ENCODE results near the gene SHC4.

Gene SHC4

DNA sequence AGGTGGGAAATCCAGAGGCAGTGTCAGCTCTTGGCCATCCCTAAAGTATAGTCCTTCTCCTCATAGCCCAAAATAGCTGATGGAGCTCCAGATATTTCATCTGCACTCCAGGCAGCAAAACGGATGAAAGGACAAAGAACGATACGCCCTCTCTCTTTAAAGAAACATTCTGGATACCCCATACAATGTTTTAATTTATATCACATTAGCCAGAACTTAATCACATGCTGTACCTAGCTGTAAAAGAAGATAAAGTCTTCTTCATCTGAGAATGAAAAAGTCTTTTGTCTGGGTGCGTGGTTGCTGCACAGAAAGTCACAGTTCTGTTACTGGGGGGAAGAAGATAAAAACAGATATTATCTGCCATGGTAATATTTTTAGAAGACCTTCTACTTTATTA is 4.3 kb upstream of the SHC4 start:
- DNase-seq = no peak

DNA sequence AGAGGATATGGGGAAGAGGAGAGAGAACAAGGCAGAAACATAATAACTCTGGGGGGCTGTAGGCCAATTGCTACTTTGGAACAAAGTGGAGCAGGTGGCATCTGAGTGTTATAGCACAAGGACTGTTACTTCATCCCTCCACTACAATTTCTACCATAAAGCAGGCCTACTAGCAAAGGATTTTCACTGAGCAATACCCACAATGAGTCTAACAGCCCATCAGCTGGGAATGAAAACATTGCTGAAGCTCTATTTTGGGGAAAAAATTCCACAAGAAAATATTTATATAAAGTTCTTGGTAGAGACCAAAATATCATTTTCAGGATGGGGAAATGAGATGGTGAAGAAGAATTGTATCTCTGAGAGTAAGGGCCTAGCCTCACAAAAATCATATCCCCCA is 3.6 kb upstream of the SHC4 start:
- peak; percentile 50 for DNase-seq

DNA sequence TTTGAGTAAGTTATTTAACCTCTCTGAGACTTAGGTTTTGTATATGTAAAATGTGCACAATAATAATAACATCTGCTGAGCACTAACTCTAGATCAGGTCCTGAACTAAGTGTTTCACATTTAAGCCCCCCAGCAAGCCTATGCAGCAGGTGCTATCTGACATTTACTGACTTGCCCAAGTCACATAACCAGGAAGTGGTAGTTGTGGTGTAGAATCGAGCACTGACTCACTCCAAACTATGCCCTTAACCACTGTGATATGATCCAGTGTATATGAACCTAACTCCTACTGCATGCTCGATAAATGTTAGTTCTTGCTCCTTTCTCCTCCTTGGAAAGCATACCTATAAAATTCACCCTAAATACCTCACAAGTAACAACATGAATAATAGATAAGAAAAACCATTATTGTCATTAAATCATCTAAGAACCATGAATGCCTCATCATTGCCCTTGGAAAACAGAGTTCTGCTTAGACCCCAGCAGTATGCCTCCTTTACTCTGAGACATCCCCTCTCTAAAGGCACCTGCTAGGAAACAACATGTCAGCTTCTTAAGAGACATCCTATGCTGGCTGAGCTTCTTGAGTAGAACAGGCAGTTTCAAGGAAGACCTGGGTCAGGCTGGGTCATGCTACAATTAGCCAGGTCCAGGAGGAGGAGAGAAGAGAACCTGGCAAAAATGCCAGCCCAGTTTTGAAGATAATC is 3.0 kb upstream of the SHC4 start:
- peak; percentile 62 for DNase-seq

DNA sequence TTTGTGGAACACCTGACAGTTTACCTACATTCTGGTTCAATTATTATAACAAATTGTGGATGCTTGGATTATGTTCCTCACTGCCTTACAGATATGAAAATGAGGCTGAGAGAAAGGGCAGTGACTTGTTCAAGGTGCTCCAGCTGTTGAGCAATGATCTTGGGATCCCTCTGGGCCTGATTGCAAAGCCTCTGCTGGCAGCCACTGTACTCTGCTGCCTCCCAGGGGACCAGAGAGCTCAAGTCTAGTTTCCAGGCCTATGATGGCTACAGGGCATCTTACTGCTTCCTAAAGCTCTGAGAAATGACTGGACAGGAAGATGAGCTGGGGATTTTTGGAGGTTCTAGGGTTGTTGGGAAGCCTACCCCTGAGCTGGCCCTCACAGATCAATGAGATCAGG is 2.3 kb upstream of the SHC4 start:
- DNase-seq = peak; percentile 57

DNA sequence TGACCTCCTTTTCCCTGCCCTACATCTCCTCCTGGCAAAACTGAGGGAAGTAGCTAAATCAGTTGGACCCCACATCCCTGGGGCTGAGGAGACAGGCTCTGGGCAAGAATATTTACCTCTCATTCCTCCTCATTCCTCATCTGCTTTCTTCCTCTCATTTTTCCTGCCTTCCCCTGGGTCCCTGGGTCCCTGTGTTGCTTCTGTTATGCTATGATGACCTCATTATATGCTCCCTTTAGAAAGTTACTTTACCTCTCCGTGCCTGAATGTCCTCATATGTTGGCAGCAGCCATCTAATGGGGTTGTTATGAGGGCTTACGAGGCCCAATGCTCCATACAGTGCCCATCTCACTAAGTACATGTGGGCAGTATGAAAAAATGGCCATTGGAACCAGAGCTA is 1.2 kb upstream of the SHC4 start:
- no peak for DNase-seq

DNA sequence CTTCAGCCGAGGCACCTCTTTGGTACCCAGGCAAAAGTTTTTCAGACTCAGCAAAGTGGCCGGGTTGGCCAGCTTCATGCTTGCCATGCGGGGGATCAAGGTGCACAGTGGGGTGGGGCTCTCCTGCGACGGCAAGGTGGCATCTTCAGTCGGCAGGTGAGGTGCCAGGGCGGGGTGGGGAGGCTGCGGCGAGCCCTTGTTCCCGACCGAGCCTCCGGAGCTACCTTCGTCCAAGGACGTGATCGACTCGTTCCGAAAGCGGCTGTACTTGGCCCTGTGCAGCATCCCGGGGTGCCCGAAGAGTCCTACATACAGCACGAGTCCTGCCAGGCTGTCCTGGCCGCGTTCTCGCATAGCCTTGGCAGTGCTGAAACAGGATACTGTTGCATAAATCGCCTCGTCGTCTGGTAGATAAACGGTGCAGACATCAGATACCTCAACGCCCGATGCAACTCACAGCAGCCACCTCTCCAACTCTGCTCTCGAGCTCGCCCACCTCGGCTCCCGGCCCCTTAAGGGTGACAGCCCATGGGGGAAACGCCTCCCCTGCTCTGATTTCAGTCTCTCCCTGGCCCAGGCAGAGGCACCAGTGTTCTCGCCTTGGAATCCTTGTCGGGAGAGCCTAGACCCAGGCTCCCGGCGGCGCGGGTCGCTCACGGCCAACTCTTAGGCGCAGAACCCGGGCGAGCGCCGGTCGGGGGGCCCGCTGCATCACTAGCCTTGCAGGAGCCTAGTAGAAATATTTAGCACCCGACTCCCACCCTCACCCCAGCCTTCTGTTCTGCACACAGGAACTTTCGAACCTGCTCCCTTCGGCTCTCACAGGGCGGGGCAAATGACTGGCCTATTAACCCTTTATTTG is 826 bp downstream of the SHC4 start:
- peak; percentile 38 for DNase-seq

DNA sequence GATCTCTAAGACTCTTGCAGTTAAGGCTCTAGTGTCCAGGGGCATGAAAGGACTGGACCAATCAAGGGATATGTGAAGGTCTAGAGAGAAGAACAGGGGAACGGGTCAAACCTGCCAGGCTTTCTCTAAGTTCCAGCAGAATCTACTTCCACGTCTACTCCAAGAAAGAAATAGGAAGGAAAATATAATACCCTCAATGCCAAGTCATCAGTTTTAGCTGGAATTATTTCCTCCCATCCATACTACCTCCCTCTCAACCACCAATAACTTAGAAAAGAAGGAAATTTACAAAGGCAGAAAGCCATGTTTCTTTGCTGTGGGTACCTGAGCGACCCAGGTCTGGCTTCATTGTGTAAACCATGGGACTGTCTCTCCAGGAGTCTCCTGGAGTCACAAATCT is 7.8 kb downstream of the SHC4 start:
- DNase-seq = no peak

DNA sequence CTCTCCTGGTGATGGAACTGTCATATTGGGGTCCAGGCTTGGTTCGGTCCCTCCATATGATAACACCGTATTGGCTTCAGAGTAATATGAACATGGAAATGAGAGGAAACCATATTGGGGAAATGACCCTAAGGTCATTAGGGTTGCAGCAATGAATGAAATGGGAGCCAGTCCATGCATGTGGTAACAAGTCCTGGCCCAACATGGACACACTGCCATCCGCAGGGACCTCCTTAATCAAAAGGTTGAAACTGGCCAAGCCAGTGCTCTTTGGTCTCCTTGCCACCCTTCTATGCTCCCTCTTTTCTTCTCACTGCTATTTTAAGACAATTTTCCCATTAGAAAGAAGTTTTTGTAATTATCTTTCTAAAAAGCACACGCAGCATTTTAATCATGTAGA is 8.3 kb downstream of the SHC4 start:
- no peak for DNase-seq

DNA sequence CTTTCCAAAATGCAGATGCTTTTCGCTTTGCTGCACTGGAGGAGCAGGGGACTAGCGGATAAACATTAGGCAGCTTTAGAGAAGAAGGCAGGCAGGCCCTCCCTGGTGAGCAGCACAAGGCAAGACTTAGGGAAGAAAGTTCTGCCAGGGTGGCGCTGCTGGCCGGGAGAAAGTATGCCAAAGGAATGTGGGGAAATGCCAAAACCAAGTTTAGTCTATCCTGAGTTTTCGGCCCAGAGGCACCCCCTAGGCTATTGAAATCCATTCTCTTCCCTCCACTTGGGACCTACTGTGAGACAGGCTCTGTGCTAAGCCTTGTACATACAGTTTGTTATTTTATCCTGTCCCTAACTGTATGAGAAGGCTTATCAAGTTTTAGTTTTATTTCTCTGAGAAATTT is 9.2 kb downstream of the SHC4 start:
- DNase-seq = peak; percentile 77

DNA sequence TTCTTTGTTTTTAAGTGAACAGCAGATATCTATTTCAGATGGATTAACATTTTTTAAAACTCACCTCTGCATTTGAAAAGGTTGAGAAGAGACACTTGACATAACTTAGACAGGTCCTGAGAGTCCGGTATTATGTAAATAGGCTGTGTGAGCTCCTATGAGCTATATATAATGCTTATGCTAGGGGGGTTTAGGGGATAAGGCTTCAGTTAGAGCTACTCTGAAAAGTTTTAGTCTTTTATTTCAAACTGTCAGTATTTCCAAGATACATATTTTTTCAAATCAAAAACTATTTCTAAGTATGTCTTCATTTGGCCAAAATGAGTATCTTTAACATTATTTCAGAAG is 16.9 kb downstream of the SHC4 start:
- DNase-seq = no peak

DNA sequence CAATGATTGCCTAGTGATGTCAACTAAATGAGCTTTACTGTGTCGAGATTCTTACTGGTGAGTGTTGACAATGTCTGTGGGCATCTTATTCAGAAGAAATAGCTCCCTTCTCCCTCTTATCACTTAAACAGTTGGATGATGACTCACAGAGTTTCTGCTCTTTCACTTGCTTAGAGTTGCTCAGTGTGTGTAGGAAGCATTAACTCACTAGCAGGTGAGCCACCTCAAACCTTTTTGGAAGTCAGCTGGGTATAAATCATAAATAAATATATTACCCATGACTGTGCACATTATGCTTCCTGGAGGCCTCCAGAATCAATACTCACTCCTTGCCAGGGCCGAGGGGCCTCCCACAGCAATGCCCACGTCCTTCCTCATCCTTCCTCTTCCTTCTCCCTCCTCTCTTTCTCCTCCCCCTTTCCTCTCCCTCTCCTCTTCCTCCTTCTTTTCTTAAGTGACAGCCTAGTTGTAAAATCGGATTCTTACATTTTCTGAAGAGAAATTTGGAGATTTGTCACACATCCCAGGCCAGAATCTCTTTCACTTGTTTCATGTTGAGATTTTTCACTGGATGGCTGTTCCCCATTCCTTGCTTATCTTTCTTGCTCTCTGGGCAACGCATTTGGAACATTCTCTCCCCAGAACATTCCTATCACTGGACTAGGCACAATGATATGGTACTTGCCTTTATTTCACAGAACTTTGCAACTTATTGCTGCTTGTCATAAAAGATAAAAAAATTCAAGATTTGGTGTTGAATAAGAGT is 17.5 kb downstream of the SHC4 start:
- DNase-seq = peak; percentile 36

DNA sequence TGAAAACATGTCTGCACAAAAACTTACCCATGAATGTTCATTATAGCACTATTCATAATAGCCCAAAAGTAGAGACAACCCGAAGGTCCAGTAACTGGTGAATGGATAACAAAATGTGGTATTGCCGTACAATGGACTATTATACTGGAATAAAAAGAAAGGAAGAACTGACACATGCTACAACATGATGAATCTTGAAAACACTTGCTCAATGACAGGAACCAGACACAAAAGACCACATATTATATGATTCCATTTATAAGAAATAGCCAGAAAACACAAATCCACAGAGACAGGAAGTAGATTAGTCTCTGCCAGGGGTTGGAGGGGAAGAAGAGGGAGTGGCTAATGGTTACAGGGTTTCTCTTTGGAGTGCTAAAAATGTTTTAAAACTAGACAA is 18.3 kb downstream of the SHC4 start:
- no peak for DNase-seq

DNA sequence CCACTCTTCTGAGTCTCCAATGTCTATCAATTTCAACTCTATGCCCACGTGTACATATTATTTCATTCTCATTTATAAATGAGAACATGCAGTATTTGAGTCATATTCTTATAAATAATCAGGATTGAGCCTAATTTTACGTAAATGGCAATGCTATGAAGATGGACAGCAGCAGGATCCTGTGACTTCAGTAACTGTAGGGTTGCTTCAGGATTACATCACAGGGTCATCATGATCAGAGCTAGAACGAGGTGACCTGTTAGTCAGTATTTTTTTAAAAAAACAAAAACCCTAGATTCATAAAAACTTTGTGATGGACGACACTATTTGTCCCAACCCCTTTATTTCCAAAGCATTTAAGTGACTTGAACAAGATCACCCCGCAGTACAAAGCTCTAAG is 21.8 kb downstream of the SHC4 start:
- DNase-seq = no peak

DNA sequence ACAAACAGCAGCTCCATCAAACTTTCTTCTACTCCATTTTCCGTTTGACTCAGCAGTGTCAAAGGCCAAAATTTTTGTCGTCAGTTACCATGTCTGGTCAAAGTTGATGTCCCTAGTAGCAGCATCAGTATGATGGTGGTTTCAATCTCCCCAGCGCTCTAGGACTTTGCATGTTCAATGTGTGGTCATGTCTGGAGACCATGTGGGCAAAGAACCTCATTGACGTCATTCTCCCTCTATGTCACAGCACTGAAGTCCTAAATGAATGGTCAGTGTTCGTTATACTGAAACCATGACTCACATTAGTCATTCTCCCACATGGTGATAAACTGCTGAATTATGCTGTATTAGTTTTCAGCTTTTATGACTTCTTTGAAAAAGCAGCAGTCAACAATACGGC is 23.2 kb downstream of the SHC4 start:
- DNase-seq = peak; percentile 86

DNA sequence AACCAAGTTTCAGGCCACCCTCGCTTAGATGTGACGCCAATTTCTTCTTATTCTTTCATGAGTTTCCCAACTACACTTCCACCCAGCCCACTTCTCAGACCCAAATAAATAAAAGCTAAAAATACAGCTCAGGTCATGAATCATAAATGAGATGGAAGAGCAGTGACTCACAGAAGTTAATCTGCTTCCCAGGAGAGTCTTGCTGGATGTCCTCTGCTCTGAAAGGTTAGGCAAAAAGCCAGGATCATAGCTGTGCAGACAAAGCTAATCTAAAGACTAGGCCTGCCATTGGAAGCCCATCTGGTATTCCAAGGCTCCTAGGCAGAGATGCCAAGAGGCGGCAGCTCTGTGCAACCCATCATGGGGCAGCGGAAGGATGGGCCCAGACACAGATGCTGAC is 24.1 kb downstream of the SHC4 start:
- peak; percentile 97 for DNase-seq

DNA sequence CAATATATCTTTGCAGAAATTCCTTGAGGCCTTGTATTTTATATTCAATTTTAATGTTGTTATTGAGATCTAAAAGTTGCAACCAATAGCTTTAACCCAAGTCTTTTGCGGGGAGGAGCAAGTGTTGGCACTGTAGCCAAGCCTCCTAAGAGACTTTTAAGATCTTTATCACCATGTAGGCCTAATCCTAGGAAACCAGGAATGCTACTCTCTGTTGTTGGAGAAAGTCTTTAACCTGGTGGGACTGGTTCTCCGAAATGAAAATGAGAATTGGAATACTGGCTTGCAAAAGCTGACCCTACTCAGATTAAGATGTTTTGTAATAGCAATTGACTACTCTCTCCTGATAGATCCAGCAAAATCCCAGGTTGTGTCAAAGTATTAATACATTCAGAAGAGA is 25.8 kb downstream of the SHC4 start:
- no peak for DNase-seq

DNA sequence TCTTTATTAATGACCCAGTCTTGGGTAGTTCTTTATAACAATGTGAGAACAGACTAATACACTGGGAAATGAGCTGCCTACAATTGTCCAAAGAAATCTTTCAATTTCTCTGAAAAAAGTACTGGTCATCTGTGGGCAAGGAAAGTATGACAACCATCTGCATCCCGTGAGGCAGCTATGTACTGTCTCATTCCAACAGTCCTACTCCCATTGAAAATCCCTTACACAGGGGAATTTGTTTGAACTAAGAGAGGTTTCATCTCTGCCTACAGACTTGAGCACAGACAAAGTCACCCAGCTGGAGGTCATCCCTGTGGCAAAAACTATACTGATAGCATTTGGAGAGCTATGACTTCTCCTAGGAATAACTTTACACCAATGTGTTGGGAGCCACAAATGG is 27.1 kb downstream of the SHC4 start:
- peak; percentile 95 for DNase-seq

DNA sequence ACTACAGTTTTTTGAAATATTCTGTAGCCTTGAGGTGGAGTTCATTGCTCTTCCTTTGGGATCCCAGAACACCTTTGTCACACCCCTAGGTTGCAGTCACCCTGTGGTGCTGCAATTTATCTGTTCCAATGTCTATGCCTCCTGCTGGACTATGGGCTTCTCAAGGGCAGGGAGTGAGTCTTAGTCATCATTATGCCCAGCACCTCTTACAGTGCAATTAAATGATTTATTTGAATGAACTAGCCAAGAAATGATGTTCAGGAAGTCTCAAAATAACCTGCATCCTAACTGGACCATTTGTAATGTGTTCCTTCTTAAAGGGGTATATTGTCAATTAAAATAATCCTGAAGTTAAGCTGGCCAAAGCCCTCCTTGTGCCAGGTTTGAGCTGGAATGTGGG is 28.5 kb downstream of the SHC4 start:
- DNase-seq = no peak

DNA sequence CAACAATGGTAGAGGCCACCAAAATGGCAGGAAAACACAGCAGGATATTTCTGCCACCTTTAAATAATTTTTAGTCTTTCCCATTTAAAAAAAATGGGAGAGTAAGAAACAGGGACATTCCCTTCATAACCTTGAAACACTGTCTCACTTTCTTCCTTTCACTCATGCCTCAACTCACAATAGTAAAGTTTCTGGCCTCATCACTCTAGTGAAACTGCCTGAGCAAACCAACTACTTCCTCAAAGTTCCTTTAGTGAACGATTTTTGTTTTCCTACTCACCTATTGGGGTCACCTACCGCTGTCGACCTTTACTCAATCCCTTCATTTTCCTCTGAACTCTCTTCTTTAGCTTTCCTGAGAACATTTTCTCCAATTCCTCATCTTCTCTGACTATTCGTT is 33.0 kb downstream of the SHC4 start:
- DNase-seq = no peak

DNA sequence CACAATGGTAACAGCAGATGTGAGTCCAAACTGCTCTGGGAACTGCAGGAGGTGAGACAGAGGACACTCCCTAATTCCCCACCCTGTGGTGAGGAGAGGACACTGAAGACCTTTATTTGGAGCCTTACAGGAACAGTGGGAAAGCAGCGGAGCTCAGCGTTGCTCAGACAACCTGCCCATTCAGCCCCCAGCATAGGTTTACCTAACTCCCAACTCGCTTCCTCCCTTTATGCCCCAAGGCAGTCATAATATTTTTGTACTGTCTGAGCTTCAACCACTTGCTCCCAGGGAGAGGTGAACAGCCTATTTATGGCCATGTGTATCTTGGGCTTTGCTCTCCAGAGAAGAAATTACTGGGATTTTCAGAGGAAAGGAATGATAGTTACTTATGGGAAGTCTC is 34.1 kb downstream of the SHC4 start:
- peak; percentile 74 for DNase-seq

DNA sequence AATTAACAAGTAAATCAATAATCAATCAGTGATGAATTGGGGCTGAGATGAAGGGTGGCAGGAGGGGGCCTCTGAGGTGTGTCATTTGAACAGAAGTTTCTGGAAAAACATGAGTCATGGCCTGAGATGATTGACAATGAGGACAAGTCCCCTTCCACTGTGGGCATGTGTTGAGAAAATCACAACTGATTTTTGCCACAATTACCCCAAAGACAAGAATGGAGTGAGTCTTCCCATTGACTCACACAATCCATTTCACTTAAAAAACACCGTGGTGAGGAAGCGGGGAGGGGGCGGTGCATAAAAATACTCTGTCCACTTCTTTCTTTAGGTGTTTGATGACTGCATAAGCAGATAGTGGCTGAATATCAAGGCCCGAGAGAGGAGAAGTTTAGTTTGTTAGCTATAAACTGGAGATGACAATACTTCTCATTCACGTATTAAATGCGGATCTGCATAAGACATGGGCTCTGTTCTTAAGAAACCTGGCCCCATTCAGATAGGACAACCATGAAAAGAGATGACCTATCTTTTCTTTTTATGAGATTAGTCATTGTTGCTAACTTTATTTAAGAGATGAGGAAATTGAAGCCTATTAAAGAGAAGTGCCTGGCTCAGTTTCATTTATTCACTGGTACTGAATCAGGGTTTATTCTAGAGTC is 34.7 kb downstream of the SHC4 start:
- DNase-seq = peak; percentile 47

DNA sequence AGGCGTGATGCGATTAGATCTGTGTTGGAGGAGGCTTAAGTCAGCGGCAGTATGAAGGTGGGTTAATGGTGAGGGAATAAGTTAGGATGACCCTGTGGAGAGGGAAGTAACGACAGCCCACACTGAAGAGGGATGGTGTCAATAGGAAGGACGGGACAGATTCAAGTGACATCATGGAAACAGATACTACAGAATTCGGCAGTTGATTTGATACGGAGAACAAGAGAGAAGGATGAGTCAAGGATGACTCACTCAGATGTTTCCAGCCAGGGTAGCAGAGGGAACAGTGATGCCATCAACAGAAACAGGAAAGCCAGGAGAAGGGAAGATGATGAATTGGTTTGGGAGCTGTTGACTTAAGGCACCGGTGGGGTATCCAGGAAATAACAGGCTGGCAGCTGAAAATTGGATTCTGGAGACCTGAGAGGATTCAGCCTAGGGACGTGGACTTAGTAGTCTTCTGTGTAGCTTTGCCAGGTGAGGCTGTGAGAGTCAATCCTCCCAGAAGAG is 38.0 kb downstream of the SHC4 start:
- DNase-seq = peak; percentile 92
